Progenitor cell of endocrine pancreas (in vitro differentiated cells): ENCODE data around the gene NINJ2. TPM values are rescaled to one million over a fixed set of nuclear protein-coding genes. Genes with fewer than 3 reads are reported as not detected.

Experiments used
- DNase-seq: peaks from one replicate; pipeline ENCODE4 v3.0.0; 2021; ENCODE audit warnings: low spot score; ENCODE audit not compliant: unreplicated experiment
- H3K27ac Mint-ChIP-seq: 2 replicates; pipeline ENCODE4 v1.8.0; 2021; ENCODE audit warnings: mild to moderate bottlenecking, moderate library complexity, mixed read lengths
- H3K27me3 Mint-ChIP-seq: 2 replicates; pipeline ENCODE4 v1.8.0; 2021; ENCODE audit warnings: mixed read lengths
- H3K36me3 Mint-ChIP-seq: 2 replicates; pipeline ENCODE4 v1.8.0; 2022; ENCODE audit warnings: mixed read lengths; ENCODE audit not compliant: insufficient read depth
- H3K4me1 Mint-ChIP-seq: 2 replicates; pipeline ENCODE4 v1.8.0; 2021; ENCODE audit warnings: low read depth, mixed read lengths
- H3K4me3 Mint-ChIP-seq: 2 replicates; pipeline ENCODE4 v1.8.0; 2021; ENCODE audit warnings: low read depth, mild to moderate bottlenecking, moderate library complexity, mixed read lengths
- H3K9me3 Mint-ChIP-seq: 2 replicates; pipeline ENCODE4 v1.8.0; 2021; ENCODE audit warnings: low read depth, mixed read lengths
- CTCF ChIP-seq: fragments of 200-600 bp; sonication (generic); IDR thresholded peaks from one replicate; pipeline ENCODE4 v1.5.0; 2021; ENCODE audit warnings: antibody characterized with exemption, mild to moderate bottlenecking; ENCODE audit not compliant: unreplicated experiment
- total RNA-seq: library from RNA; stranded (reverse); gene quantifications from 2 replicates; pipeline ENCODE4 v1.2.1, GENCODE V29; 2021

Gene NINJ2
- total RNA-seq, 1 donor from 2014 or later: 4.0 TPM

GRCh38 chr12:536751-537245, 126.4 kb downstream of the NINJ2 start:
- TF ChIP-seq CTCF: no peak
- H3K36me3 Mint-ChIP-seq: peaks cover 6% of the 10 kb centered on the region
- no peak overlapping the region for H3K27ac Mint-ChIP-seq
- no peaks in the 10 kb centered on the region for H3K27me3 Mint-ChIP-seq
- DNase-seq: no peak
- H3K4me3 Mint-ChIP-seq: no peak overlapping the region
- peaks cover 5% of the 10 kb centered on the region for H3K9me3 Mint-ChIP-seq
- peaks cover 2% of the 10 kb centered on the region for H3K4me1 Mint-ChIP-seq

GRCh38 chr12:535396-535795, 127.8 kb downstream of the NINJ2 start:
- TF ChIP-seq CTCF: no peak
- no peaks in the 10 kb centered on the region for H3K27me3 Mint-ChIP-seq
- peaks cover 12% of the 10 kb centered on the region for H3K36me3 Mint-ChIP-seq

GRCh38 chr12:534216-534615, 129.0 kb downstream of the NINJ2 start:
- Mint-ChIP-seq H3K4me1 (peaks cover 1% of the 10 kb centered on the region), H3K27ac (no peak overlapping the region), H3K36me3 (peaks cover 17% of the 10 kb centered on the region), H3K4me3 (no peak overlapping the region), H3K9me3 (peaks cover 18% of the 10 kb centered on the region), H3K27me3 (no peaks in the 10 kb centered on the region)
- no peak for TF ChIP-seq CTCF
- DNase-seq: no peak

More at GRCh38 chr12:535396-535795, 127.8 kb downstream of the NINJ2 start:
- H3K4me1 Mint-ChIP-seq: peaks cover 2% of the 10 kb centered on the region
- no peak overlapping the region for H3K27ac Mint-ChIP-seq
- DNase-seq: no peak
- peaks cover 11% of the 10 kb centered on the region for H3K9me3 Mint-ChIP-seq
- H3K4me3 Mint-ChIP-seq: no peak overlapping the region

GRCh38 chr12:533718-534117, 129.5 kb downstream of the NINJ2 start:
- no peak overlapping the region for H3K4me3 Mint-ChIP-seq
- H3K27me3 Mint-ChIP-seq: no peaks in the 10 kb centered on the region
- TF ChIP-seq CTCF: no peak
- H3K27ac Mint-ChIP-seq: no peak overlapping the region
- H3K36me3 Mint-ChIP-seq: peaks cover 19% of the 10 kb centered on the region
- no peak for DNase-seq
- H3K9me3 Mint-ChIP-seq: peaks cover 22% of the 10 kb centered on the region
- H3K4me1 Mint-ChIP-seq: no peaks in the 10 kb centered on the region

GRCh38 chr12:532908-533565, 130.2 kb downstream of the NINJ2 start:
- Mint-ChIP-seq H3K9me3 (peaks cover 22% of the 10 kb centered on the region), H3K4me1 (no peaks in the 10 kb centered on the region), H3K27ac (no peak overlapping the region), H3K4me3 (no peak overlapping the region), H3K36me3 (peaks cover 19% of the 10 kb centered on the region), H3K27me3 (no peaks in the 10 kb centered on the region)
- DNase-seq: no peak
- no peak for TF ChIP-seq CTCF
